DMS79 treated with DMSO at 0.1 percent for 48 hours (cell line): ENCODE data around the gene TMPRSS2.

Experiments
- DNase-seq: peaks from one replicate; lab custom pipeline; 2025; lab: John Stamatoyannopoulos, UW

The TMPRSS2 gene

DNA sequence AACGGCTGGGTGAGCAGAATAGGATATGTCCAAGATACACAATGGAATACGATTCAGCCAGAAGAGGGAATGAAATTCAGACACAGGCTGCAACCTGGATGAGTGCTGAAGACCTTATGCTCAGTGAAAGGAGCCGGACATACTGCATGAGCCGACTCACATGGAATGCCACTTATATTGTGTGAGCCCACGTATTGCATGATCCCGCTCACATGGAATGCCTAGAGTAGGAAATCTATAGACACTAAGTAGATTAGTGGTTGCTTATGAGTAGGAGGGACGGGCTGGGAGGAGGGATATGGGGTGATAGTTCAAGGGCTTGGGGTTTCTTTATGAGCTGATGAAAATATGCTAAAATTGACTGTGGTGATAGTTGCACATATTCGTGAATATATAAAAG, 26.8 kb downstream of the TMPRSS2 start:
- no peak for DNase-seq

DNA sequence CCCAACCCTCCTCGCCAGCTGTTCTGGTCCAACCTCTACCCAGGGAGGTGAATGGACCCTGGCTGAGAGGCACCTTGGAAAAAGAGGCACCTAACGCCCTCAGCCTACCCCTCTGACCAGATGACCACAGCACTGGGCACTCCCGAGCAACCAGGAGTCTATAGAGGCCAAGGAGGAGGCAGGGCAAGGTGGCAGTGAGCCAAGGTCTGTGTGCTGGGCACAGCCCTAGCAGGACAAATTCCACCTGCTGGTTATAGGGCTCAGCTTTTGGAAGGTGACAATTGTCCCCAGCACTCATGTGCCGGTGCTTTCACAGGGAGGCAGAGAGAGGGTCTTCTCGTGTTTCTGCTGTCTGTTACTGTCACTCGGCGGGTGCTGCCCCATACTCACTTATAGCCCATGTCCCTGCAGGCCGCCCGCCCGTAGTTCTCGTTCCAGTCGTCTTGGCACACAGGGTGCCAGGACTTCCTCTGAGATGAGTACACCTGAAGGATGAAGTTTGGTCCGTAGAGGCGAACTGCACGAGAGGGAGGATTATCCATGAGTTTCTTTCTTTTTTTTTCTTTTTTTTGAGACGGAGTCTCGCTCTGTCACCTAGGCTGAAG, 27.8 kb downstream of the TMPRSS2 start:
- no peak for DNase-seq

DNA sequence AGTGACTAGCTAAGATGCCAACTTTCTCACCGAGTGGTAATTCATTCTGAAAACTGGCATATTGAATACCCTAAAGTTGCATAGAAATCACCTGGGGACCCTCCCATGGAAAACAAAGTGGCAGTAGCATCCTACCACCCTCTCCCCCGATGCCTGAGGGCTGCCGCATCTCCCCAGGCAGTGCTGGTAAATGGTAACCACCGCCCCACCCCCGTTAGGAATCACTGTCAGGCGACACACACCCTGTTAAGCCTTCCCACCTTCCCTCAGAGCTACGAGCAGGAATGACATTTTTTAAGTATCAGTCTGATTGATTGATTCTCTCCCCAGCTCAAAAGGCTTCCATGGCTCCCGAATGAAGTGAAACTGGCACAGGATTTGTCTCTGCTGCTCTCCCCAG, 28.3 kb downstream of the TMPRSS2 start:
- DNase-seq: no peak

DNA sequence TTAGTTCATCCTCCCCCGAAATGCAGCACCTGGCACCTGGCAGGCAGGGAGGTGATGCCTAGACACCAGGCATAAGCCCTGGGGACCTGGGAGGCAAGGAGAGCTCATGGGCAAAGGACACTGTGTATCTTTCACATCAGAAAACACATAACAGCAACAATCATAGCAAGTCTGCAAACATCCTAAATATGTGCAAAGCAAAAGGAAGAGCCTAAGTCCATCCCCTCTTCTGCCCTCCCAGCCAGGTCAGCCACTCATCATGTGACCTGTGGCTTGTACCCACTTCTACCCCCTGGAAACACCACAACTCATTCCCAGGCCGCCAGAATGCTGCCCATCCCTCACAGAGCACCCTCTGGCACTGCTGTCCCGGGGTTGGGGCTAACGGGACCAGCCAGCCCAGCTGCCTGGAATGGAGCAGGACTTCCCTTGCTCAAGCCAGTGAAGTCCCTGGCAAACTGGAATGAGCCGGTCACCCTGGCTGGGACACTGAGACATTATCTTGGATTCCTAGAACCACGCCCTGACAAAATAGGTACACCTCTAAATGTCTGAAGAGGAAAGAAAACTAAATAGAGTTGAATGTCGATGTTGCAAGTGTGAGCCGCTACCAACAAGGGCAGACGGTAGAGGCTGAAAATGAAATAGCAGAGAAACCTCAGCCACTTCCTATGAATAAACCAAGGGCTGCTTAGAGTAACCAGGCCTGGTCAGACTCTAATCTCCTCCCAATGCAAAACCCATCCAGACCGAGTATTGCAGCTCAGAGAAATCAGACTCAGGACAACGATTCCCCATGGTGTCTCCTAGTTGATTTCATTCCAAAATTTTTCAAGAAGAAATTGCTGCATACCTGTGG, 29.4 kb downstream of the TMPRSS2 start:
- peak; percentile 67 for DNase-seq

DNA sequence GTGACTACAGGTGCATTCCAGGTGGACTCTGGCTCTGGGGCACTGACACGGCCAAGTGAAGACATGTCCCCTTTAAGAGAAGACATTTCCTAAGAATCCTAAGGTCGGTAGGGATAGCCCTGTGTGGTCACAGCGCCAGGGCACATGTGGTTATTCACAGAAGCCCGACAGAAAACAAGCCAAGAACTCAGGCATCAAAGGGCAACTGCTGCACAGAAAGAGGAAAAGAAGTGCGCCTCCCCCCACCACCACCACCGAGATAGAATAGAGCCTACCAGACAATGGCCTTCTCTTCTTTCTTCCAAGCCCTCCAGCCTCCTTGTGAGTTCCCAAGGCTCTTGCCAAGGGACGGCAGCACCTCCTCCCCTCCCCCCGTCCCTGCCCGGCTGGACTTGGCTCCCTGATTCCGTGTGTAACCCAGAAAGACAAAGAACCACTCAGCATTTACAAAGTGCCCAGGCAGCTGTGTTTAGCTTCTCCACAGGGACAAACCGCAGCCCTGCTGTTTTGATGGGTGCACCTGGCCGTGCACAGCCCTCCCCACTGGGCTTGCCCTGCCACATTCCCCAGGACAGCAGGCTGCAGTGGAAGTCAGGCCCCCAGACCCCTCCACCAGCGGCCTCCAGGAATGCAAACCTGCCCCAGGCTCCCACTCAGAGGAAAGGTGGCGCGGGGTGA, 30.2 kb downstream of the TMPRSS2 start:
- peak; percentile 67 for DNase-seq

DNA sequence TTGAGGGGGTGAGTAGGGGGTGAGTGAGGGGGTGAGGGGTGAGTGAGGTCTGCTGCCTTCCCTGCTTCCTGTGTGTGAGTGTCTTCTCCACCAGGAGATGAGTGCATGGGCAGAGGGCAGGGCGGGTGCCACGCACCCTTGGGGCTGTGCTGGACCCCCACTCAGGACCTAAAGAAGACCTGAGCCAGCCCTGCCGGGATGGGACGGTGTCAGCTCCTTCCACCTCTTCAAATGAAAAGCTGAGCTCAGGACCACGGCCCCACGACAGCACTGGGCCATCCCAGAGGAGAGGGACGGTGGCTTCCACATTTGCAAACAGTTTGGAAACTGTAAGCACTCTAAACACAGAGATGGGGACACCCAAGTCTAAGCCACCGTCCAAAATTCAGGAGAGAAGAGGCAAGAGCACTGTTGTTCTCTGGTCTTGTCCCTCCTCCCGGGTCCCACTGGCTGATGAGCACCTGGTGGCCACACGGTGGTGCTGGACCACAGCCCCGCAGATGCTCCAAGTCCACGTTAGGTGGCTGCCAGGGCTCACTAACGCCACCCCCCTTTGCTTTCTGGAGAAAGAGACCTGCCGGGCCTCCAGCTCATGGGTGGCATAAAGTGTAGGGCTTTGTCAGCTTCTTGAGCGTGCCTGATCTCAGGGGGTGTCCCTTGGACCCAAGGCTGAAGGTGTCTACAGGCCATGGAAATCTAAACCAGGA, 32.1 kb downstream of the TMPRSS2 start:
- no peak for DNase-seq

DNA sequence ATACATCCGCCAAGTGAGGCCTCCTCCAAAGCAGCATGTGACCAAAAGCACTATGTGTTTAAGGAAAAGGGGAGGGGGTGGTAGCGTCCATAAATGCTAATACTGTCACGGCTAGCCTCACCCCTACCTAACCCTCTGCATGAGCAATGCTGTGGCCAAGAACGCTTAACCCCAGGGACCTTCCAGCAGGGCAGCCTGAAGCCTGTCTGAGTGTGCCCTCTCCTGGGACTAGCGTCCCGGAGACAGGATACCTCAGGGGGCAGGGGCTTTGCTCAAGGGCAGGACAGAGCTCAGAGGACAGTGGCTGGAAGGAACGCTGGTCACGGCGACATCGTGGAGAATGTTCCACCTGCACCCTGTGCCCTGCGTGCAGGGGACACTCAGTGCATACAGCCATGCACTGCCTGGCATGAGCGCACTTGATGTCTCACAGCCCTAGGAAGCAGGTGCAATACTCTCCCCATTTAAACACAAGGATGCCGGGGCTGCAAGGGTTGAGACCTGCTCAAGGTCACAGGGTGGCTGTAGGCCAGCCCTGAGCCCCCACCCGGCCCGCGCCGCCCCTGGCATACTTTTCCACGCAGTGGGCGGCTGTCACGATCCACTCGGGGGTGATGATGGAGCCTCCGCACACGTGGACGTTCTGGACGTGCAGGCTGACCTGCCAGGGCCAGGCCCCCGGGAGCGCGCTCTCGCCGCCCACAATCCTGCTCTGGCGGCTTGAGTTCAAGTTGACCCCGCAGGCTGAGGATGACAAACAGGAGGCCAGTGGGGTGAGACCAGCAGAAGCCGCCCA, 35.0 kb downstream of the TMPRSS2 start:
- DNase-seq: no peak

DNA sequence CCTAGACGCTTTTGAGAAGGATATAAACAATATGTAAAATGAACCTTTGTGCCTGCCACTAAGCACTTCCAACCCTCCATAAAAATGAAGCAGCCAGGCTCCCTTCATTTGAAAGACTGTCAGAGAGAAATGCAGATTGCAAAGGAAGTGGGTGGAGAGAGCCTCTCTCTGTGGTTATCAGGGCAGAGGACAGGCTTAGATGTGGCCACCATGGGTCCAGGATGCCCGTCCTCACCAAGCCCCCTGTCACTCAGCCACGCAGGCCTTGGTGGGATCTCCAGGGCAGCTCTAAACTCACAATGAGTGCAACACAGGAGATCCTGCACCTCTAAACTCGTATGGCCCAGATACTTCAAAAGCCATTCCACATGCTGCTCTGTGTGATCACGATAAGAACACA, 37.9 kb downstream of the TMPRSS2 start:
- no peak for DNase-seq

DNA sequence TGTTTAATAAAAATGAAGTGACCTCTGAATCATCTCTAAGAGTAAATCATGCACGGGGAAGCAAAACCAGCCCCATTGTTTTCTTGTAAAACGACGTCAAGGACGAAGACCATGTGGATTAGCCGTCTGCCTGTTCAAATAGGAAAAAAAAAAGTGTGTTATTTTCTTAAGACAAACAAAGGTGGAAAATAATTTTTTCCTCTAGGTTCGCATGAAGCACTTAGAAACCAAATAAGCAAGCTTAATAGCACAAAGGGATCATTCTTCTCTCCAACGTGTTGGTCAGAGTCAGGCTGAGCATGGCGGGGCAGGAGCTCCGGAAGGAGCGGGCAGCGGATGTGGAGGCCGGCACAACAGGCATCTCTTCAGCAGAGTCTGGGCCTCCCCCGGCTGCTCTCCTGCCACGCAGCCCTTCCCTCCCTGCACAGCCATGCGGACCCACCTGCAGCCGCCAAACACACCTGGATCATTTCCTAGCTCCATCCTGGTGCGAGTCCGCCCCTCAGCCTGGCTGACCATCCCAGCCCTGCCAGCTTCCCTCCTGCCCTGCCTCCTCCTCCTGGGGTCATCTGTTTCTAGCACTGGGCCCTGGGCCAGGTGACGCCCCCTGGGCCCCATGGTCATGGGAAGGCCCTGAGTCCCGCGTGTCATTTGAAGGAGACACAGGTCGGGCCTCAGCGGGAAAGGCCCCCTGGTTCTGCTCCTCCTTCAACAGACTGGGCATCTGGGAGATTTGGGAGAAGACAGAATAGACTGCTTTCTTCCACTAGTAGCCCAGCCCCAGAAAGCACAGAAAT, 41.7 kb downstream of the TMPRSS2 start:
- peak; percentile 56 for DNase-seq

DNA sequence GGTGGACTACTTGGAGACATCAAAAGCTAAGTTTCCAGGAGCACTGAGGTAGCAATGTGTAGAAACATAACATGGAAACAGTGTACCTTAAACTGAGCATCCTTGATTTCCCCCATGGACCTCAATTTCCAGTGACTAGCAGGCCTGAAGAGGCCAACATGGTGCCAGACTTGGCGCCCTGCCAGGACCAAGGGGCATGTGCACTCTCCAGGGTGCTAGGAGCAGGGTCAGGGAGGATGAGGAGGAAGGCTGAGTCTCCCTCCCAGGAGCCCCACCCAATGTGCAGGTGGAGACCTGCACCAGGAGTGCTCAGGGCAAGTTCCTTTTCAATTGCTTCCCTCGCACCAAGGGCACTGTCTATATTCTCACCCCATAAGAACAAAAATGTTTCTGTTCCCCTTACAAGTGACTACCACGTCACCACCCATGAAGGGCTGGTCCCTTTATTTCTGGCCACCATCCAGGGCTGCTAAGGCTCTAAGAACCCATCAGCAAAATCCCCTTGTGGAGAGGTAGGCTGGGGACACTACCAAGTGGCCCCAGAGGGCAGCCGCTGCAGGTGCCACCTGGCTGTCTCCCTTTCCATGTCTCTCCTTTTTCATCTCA, 42.7 kb downstream of the TMPRSS2 start:
- DNase-seq: peak; percentile 53

DNA sequence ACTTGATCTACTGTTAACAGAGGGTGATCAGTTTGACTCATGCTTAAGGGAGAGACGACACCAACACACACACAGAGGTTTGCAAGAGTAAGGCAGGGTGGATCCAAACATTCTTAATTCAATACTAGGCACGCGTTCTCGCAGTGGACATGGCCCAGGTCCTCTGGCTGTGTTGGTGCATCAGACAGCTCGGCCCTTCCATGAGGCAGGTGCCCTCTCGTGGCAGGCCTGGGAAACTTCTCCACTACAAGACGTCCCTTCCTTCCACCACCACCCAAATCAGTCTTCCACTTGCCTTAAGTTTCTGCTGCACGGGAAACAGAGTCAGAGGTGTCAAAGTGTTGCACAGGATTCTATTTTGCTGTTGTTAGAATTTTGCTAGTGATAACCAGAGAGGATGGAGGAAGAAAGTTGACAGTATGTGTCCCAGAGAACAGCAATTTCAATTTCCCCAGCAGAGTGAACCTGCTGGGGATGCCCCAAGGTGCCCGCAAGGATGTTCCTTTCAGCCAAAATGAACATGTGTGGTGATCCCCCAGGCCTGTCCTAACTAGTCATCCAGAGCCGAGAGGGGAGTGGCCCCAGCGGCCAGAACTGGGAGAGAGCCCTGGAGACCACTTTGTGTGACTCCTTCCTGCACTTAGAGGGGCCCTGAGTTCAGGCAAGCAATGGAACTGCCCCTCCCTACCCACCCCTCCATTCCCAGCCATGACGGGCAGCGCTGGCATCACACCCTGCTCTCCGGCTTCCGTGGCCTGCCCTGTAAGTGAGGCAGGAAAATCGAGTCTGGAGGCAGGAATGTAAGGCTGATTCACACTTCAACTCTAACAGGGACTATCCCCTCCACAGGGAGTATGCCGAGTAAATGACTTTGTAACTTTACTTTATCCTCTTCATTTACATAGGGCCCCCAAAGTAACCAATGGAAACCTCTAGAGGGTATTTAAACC, 47.1 kb downstream of the TMPRSS2 start:
- DNase-seq: no peak

DNA sequence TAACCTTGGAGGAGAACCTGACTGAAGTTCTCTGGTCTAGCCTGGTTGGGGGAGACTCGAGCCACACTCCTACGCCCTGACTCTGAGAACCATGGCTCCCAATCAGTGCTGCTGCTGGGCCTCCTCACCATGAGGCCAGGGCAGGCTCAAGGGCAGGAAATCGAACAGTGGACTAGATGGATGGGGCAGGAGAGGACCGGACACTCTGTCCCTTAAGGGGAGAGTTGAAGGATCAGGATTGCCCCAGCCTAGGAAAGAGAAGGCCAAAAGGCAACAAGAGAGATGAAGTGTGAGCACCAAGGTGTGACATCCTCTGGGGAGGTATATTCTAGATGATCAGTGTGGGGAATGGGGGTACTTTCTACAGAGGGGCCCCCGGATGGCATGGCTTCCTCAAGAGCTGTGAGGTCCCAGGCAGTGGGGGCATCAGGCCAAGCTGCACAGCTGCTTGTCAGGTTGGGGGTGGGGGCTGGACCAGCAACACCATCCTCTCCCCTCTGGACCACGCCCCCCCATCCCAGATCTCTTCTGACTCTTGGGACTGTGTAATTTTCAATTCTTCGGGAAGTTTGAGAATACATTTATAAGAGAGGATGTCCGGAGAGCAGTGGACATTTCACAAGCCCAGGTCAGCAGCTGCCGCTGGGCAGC, 47.9 kb downstream of the TMPRSS2 start:
- DNase-seq: no peak

DNA sequence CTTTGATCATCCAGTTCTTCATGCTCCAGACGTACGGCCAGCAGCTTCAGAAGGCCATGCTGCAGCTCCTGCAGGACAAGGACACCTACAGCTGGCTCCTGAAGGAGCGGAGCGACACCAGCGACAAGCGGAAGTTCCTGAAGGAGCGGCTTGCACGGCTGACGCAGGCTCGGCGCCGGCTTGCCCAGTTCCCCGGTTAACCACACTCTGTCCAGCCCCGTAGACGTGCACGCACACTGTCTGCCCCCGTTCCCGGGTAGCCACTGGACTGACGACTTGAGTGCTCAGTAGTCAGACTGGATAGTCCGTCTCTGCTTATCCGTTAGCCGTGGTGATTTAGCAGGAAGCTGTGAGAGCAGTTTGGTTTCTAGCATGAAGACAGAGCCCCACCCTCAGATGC, 49.4 kb downstream of the TMPRSS2 start:
- no peak for DNase-seq

DNA sequence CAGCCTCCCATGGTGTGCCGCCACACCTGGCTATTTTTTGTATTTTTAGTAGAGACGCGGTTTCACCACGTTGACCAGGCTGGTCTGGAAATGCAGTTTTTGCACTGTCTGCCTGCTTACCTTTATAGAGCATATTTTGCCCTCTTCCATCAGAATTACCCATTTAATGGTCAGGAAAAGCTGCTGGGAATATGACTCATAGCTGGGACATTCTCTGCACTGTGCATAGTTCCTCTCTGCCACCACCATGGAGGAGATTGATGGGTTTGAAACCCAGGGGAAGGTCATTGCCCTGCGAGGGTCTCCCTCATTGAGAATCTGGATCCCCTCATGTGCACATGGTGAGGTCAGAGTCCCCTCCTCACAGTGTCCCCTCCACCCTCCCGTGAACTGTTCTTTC, 49.8 kb downstream of the TMPRSS2 start:
- DNase-seq: no peak

DNA sequence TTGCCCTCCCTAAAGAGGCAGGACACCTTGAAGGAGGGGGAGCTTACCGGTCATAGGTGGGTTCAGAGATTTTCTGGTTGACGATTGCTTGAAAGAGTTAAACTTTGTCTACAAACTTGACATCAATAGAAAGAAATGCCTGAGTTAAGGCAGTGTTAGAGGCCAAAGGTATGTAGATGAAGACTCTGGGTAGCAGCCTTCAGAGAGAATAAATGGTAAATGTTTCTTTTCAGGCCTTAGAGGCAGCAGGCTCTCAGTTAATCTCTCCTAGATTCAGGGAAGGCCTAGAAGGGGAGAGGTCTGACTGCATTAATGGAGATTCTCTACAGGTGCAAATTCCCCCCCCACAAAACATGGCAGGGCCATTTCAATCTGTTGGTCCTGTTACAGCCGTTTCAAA, 54.2 kb downstream of the TMPRSS2 start:
- no peak for DNase-seq

DNA sequence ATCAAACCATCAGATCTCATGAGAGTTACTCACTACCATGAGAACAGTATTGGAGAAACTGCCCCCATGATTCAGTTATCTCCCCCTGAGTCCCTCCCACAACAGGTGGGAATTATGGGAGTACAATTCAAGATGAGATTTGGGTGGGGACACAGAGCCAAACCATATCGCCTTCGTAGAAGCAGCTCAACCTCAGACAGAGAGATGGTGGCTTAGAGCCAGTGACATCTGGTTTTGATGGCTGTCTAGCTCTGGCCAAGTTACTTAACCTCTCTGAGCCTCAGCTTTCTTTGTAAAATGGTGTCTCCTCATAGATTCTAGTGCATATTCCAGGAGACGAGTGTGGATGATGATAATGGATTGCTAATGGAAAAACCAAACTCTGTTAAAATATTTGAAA, 54.8 kb downstream of the TMPRSS2 start:
- no peak for DNase-seq

DNA sequence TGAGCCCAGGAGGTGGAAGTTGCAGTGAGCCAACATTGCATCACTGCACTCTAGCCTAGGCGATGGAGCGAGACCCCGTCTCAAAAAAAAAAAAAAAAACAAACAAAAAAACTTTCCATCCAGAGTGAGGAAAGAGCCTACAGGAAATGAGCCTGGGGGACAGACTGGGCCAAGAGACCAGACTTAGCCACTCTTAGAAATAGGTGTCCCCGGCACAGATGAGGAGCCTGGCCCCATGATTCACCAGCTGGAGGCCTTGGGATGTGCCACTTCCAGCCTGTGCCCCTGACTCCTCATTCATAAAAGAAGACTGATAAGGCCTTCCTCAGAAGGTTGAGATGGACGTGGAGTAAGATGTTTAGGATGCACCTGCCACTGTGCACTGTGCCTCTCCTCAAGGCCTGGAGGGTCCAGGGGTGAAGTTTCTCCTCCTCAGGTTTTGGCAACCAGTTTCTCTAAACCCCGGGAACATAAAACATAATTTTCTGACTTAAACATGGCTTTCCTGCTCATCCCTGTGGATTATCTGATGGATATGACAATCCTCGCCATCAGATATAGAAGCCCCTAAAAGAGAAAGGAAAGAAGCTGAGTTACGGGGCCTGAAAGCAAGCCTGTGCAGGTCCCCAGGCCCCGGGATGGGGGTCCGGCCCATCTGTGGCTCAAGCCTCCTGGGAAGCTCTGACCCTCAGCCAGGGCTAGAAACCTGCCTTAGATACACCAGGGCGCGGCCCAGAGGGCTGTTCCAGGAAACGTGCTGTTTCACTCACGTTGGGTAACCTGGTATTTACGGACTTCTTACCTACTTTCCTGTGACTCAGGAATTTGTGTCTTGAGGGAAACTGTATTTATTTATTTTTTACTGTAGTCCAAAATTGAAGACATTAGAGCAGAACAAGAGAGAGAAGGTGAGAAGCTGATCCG, 55.9 kb downstream of the TMPRSS2 start:
- no peak for DNase-seq

DNA sequence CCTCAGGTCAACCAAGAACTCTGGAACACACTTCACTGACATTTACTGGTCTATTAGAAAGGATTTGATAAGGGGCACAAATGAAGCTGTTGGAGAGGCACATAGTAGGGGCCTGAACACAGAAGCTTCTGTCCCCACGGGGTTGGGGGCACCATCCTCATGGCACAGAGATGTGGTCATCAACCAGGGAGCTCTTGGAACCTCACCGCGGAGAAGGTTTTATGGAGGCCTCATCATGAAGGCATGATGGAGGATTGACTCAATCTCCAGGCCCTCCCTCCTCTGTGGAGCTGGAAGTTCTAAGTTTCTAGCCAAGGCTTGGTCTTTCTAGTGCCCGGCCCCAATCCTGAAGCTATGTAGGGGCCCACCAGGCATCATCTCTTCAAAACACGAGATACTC, 58.3 kb downstream of the TMPRSS2 start:
- DNase-seq: no peak
